ENCODE measurements around the gene UQCC3.
"Not testable (repeated sequence)": the region's sequence is repeated elsewhere in the genome, so short reads cannot be mapped to it uniquely, and the experiment has no call there.

UQCC3 gene, protein sequence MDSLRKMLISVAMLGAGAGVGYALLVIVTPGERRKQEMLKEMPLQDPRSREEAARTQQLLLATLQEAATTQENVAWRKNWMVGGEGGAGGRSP

DNA sequence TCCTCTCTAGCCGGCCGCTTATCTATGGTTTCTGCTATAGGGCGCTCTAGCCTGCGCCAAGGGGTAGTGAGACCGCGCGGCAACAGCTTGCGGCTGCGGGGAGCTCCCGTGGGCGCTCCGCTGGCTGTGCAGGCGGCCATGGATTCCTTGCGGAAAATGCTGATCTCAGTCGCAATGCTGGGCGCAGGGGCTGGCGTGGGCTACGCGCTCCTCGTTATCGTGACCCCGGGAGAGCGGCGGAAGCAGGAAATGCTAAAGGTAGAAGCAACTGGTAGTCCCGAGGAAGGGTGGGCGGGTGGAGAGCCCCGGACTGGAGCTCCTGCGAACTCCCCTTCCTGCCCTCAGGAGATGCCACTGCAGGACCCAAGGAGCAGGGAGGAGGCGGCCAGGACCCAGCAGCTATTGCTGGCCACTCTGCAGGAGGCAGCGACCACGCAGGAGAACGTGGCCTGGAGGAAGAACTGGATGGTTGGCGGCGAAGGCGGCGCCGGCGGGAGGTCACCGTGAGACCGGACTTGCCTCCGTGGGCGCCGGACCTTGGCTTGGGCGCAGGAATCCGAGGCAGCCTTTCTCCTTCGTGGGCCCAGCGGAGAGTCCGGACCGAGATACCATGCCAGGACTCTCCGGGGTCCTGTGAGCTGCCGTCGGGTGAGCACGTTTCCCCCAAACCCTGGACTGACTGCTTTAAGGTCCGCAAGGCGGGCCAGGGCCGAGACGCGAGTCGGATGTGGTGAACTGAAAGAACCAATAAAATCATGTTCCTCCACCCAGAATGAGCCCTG, at the start of gene UQCC3, which contains the start of gene LBHD1:
Gene UQCC3, plus strand, starts transcription at position 66 of the 782 bp plus-strand sequence. Its CDS starts 73 bp downstream, at position 139.
Gene LBHD1, minus strand, starts transcription at position 660 of the 782 bp plus-strand sequence. CDS start 2,236 bp downstream, outside the sequence.
- DNase-seq (ENCODE audit: low spot score), result peak; percentile 84

DNA sequence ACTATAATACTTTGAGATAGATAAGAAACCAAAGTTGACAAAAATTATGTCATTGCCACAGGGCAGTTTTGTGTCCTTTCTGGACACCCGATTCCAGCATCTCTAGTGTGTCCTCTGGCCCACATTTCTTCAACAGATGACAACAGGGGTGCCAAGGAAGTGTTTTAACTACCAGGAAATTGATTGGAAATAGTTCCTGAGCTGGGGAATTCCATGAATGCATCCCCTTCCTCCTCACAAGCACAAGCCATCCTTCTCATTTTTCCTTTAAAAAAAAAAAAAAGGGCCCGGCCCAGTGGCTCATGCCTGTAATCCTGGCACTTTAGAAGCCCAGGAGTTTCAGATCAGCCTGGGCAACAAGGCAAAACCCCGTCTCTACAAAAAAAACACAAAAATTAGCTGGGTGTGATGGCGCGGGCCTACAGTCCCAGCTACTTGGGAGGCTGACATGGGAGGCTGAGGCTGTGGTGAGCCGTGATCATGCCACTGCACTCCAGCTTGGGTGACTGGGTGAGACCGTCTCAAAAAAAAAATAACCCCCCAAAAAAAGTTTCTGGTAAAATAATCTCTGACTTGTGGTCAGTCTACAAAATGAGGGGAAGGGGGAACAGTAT, 48.9 kb upstream of the UQCC3 start:
- no peak for DNase-seq (ENCODE audit: low spot score)

DNA sequence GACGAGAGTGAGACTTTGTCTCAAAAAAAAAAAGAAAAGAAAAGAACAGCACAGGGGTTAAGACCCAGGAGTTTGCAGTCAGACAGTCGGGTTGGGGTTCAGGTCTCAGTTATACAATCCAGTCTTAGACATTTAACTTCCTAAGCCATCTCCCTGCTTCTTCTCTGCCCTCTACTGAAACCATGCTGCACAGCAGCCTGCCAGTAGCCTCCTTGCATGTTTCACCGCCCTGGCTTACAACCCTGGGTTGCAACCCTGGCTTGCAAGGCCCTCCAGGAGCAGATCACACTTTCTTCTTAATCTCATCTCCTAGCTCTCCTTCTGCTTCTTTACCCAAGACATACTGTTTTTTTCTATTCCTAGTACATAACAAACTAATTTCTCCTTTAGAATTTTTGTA, 43.8 kb upstream of the UQCC3 start:
- DNase-seq (ENCODE audit: low spot score), result no peak

DNA sequence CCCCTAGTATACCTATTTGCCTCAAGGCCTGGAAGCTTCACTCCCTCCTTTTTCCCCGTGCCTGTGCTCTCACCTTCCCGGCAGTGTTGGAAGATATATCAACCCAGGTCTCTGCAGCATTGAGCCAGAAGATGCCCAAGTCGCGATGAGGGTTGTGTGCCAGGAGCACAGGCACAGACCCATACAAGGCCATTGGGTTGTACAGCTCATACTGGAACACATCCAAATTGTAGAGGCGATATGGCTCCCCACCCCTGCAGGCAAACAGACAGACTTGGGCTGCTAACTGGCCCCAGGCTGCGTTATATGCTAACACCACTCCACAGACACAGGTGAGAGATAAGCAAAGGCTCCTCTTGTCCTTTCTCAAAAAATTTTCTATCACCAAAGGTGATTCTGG, 39.0 kb upstream of the UQCC3 start:
- no peak for DNase-seq (ENCODE audit: low spot score)

DNA sequence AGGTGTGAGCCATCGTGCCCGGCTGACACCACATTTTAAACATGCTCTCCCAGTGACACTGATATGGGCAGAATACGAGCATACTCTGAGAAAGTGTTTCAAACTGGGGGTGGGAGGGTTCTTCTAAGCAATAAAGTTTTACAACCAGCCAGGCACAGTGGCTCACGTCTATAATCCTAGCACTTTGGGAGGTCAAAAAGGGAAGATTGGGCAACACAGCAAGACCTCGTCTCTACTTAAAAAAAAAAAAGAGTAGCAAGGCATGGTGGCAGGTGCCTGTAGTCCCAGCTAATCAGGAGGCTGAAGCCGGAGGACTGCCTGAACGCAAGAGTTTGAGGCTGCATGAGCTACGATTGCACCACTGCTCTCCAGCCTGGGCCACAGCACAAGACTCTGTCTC, 27.3 kb upstream of the UQCC3 start:
- DNase-seq (ENCODE audit: low spot score), result no peak

DNA sequence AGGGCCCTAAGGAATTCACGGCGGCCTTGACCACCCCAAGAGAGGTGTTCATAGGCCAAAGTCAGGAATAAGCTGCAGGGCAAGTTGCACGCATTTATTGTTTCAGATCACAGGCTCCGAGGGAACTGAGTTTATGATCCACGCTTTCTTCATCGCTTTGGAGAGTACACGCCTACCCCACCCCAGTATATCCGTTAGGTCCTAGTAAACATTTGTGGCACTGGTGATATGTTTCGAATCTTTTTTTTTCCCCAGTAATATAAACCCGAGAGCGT, 25.9 kb upstream of the UQCC3 start:
- DNase-seq (ENCODE audit: low spot score), result no peak

DNA sequence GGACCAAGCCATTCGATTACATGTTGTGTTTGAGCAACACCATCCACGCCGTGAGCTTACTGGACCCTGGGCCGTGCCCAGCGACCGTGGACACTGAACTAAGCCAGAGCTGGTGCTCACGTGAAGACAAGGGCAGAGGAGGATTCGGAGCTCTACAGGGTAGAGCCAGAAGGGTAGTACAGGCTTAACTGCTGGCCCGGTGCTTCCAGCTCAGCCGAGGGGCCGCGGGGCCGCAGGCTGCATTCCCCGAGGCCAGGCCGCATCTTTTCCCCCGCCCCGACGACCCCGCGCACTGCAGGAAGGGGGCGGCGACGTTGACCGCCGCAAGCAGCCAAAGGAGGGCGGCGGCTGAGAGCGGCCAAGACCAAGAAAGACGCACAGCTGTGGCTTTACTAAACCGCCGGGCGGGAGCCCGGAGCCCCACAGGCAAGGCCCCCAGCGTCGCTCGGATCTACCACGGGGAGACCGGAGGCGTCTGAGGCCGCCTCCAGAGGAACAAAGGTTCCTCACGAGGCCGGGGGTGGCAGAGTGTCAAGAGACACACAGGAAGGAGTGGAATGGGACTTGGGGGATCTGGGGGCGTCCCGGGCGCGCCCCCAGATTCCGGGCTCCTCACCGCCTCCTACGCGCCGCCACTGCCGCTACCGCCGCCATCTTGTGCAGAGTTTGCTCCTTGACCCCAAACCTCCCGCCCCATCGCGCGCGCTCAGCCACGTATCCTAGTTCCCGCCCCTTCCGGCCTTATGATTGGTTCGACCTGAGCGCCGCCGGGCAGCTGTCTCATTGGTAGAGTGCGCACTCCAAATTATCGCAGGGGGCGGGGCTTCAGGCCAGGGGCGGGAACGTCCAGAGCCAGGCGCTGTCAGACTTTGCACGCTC, 25.3 kb upstream of the UQCC3 start, which contains the start of gene GANAB:
Gene GANAB, minus strand, starts transcription at position 668 of the 879 bp plus-strand sequence. Its CDS starts 14 bp downstream, at position 654.
- DNase-seq (ENCODE audit: low spot score), result peak; percentile 99

DNA sequence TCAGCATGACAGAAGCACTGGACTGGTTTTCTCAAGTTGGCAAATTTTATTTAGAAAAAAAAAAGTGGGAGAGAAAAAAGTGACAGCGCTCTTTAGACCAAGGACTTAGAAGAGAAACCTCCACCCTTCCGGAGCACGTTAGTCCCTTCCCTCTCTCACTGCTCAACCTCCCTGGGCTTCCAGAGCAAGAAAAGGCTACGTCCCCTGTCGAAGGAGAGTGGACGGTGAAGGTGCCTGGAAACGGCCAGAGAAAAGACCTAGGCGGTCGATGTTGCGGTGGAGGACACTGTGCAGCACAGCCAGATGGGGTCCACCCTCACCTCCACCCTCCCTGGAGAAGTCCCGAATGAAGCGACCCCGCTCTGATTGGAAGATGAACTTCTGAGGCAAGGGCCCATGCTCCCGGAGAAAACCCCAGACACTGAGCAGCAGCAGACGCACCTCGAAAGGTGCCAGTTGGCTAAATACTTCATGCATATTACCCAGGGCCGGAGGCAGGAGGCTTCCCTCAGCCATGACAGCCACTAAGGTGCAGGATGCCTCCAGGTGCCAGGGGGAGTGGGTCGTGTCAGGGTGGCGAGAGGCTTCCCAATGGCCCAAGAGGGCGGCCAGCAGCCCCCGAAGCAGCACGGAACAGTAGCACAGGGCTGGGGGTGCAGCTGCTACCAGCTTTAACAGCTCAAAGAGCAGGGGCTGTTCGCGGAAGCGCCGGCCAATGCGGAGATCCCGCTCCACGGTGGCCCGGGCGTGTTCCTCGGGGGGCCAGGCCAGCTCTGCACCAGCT, 24.5 kb upstream of the UQCC3 start:
- DNase-seq (ENCODE audit: low spot score), result no peak

DNA sequence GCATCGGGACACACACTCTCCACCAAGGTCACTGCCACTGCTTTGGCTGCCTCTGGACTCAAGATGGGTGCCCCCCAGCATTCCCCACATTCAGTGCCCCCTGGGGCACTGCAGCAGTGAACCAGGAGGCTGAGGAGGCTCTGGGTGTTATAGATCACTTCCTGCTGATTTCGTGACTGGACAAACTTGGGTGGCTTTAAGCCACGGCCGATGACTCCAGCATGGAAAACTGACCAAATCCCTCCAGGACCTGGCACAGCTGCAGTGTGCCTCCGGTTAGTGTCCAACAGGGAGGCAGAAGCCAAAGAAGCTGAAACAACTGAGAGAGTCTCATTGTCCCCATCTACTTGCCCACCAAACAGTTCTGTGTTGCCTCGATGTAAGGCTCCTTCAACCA, 23.9 kb upstream of the UQCC3 start:
- DNase-seq (ENCODE audit: low spot score), result no peak

DNA sequence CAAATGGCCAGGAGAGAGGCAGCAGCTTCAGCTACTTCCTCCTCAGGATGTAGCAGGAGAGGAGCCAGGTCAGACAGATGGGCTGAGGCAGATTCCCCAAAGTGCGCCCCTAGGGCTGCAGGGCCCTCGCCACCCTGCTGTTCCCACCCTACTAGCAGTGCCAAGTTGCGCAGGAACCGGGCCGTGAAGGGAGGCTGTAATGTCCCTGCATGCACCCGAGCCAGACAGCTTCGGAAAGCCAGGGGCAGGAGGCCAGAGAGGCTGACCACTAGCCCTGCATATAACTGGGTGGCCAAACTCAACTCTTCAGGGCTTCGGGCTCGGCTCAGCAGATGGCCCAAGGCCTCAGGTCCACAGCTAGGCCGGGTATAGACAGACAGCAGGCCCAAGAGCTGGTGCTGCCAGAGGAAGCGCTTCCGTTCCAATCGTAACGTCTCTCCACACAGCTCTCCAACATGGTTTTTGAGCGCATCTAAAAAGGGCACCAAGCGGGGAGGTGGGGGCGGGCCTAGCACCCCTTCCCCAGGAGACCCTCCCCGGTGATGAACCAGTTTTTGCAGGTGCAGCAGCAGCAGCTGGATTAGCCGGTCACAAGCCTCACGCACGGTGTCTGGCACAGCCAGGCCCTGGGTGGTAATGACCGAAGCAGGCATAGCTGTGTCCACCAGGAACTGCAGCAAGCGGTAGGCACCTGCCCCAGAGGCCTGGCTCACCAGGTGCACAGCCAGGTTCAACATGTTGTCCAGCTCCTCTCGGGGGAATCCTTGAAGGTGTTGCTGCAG, 23.1 kb upstream of the UQCC3 start:
- DNase-seq (ENCODE audit: low spot score), result no peak

DNA sequence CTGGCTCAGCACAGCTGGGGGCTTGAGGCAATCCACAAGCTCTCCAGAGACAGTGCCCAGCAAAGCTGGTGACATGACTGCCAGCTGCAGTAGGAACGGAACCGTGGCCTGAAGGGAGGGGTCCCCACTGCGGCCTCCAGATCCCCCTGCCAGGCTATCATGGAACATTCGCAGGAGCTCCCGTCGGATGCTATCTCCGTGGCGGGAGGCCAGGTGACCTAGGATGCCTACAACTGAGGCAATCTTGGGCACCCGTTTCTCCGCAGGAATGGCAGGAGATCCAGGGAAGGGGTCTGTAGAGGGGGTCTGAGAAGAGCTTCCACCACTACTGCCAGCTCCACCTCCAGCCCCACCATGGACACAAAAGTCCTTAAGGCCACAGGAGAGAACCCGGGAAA, 22.5 kb upstream of the UQCC3 start:
- no peak for DNase-seq (ENCODE audit: low spot score)

DNA sequence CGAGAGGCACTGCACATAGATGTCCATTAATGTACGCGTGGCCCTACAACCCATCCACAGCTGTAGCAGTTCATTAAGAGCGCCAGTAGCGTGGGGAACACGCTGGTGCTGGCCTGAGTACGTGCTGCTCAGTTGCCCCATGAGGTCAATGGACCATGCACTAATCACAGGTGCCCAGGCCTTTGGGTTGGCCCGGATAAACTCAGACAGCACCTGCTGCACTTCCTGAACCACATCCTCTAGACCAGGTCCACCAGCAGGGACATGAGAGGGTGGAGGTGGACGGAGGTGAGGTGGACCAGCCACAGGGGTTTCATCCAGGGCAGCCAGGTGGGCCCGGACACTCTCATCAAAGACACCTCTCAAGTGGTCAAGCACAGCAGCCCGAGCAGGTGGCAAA, 22.0 kb upstream of the UQCC3 start:
- no peak for DNase-seq (ENCODE audit: low spot score)

DNA sequence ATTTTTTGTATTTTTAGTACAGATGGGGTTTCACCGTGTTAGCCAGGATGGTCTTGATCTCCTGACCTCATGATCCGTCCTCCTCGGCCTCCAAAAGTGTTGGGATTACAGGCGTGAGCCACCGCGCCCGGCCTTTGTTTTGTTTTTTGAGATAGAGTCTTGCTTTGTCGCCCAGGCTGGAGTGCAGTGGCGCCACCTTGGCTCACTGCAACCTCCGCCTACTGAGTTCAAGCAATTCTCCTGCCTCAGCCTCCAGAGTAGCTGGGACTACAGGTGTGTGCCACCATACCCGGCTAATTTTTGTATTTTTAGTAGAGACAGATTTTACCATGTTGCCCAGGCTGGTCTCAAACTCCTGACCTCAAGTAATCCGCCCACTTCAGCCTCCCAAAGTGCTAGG, 21.2 kb upstream of the UQCC3 start:
- DNase-seq (ENCODE audit: low spot score), result not testable (repeated sequence)

DNA sequence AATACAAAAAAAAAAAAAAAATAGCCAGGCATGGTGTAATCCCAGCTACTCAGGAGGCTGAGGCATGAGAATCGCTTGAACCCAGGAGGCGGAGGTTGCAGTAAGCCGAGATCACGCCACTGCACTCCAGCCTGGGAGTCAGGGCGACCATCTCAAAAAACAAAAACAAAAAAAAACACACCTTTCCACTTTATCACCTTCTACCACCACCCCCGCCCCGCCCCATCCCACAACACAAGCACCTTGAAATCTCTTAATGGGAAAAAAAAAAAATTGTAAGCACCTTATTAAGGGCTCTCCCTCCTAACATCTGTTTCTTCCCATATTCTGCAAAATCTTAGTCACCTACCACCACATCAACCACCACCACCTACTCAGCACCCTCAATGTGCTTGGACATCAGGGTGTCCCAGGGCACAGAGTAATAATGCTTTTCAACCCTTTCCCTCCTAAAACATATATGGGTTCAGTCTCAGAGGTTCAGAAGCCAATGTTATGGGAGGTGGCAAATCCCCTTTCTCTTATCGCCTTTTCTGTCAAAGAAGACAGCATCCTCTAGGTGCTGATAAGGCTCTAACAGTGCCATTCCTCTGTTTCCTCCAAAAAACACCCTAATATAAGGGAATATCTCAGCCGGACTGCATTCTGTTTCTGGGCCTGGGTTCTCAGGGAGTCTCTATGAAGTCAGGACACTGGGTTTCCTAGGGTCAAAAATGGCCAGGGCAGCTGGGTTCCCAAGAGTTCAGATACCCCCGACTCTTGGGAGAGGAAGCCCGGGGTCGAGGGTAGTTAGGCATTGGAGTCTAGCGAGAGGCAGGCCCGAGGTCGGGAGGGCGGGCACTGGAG, 19.1 kb upstream of the UQCC3 start:
- DNase-seq (ENCODE audit: low spot score), result peak; percentile 77

DNA sequence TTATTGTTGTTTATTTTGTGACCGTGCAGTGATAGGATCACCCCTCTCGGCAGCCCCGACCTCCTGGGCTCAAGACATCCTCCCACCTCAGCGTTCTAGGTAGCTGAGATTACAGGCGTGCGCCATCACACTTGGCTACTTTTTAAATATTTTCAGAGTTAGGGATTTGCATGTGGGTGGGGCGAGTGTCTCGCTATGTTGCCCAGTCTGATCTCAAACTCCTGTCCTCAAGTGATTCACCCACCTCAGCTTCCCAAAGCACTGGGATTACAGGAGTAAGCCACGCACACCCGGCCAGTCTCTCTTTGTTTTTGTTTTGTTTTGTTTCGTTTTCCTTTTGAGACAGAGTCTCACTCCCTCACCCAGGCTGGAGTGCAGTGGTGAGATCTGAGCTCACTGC, 17.2 kb upstream of the UQCC3 start:
- no peak for DNase-seq (ENCODE audit: low spot score)

DNA sequence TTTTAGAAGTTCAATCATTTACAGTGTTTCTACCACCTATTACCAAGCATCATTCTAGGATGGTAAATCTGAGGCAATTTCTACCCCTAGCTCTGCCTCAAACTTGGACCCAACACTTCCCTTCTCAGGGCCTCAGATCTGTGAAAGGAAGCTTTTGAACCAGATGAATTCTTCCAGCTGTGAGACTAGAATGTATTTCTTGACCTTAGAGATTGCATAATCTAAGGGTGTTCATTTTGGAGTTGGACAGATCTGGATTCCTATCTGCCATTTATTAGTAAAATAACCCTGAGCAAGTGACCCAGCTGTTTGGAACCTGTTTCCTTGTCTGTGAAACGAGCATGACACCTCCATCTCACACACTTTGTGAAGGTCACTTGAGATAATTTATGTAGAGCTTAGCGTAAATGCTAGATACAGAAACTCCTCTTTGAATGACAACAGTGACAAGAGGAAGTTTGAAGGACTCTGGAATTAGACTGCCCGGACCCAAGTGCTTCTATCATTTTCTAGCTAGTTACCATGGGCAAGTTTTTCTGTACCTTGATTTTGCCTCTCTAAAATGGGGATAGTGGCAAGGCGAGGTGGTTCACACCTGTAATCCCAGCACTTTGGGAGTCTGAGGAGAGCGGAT, 14.6 kb upstream of the UQCC3 start:
- no peak for DNase-seq (ENCODE audit: low spot score)

DNA sequence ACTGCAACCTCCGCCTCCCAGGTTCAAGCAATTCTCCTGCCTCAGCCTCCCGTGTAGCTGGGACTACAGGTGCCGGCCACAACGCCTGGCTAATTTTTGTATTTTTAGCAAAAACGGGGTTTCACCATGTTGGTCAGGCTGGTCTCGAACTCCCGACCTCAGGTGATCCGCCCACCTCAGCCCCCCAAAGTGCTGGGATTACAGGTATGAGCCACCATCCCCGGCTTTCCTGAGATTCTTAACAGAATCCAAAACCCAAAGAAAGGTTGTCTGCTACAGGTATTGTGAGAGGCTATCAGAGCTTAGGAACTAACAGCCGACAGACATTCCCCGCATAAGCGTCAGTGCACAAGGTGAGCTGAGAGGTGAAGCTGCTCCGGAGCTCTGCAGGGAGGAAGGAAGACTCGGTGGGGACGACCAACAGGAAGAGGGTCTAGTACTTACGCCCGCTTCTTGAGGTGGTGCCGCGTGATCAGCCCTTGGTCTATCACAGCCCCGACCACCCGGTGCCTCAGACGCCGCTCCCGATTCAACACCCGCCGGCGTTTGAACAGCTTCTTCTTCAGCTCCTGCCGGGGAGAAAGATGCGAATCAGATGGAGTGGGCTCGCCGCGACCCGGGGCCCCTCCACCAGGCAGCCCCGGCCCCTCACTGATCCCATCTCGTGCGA, 6.9 kb upstream of the UQCC3 start:
- peak; percentile 54 for DNase-seq (ENCODE audit: low spot score)

DNA sequence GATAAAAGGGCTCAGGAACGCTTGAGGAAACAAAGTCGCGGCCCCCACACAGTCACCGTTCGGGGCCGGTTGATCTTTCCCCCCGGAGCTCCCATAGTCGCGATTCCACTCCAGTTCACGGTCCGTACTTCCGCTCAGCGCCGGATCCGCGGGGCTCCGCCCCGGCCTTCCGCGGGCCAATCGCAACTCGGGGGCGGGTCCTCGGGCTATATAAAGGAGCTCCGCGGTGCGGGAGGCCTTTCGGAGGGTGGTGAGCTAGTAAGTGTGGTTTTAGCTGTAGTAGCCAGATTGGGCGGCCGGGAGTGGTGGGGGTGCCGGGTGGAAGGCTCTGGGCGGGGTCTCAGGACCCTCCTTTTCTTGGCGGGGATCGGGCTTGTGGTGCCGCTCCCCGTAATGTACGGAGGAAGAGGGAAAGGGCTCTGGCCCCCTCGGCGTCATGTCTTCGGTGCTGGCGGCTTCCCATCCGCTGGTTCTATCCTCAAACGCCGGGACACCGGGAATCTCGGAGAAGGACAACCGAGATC, 6.3 kb upstream of the UQCC3 start, which contains the start of the genes C11orf98 and CSKMT:
Gene C11orf98, minus strand, starts transcription at position 136 of the 524 bp plus-strand sequence. Its CDS starts 41 bp downstream, at position 95.
Gene CSKMT, plus strand, starts transcription at position 238 of the 524 bp plus-strand sequence. CDS start 568 bp downstream, outside the sequence.
- peak; percentile 97 for DNase-seq (ENCODE audit: low spot score)
